Smooth muscle cell of the brain vasculature (primary cell): ENCODE data around the gene PCAT7.
"Not testable (repeated sequence)": the region's sequence is repeated elsewhere in the genome, so short reads cannot be mapped to it uniquely, and the experiment has no call there.

Experiments
- DNase-seq: peaks from one replicate; pipeline ENCODE4 v3.0.0-alpha.2; 2012; ENCODE audit warnings: low read depth, low spot score

PCAT7 gene

DNA sequence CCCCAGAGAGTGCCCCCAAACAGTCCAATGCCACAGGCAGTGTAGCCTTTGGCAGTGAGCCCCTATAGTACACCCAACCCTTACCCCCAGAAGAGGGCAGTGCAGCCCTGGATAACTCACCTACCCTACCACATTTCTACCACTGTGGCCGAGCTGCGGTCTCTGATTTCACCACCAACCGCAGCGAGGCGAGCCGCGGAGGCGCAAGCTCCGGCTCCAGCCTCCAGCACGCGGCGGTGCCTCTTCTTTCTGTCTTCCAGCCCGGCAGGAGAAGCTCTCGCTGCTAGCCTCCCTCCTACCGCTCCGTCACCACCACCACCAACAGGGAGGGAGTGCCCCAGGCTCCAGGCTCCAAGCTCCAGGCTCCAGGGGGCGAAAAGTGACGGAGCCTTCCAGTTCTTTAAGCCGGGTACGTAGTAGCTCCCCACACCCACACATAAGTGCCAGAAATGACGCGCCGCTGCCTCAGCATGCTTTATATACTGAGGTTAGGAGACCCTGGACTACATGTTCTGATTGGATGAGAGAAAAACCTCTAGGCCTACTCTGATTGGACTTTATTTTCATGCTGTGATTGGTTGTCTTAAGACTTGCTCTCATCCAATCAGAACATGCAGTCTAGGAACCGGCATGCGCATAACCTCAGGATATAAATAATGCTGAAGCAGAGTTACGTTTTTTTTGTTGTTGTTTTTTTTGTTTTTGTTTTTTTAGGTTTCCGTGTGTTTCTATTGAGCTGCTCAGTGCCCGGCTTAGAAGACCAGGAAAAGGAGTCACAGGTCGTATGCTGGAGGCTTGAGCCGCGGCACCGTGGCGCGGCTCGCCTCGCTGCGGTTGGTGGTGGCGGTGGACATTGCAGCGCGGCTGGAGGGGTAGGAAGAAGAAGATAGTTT lies at the start of gene PCAT7:
TSS of gene PCAT7 (plus strand) at position 645 of the 893 bp plus-strand sequence.
- no peak for DNase-seq

DNA sequence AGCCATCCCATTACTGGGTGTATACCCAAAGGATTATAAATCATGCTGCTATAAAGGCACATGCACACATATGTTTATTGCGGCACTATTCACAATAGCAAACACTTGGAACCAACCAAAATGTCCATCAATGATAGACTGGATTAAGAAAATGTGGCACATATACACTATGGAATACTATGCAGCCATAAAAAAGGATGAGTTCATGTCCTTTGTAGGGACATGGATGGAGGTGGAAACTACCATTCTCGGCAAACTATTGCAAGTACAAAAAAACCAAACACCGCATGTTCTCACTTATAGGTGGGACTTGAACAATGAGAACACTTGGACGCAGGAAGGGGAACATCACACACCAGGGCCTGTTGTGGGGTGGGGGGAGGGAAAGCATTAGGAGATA lies 48.5 kb upstream of the PCAT7 start:
- DNase-seq, result not testable (repeated sequence)

DNA sequence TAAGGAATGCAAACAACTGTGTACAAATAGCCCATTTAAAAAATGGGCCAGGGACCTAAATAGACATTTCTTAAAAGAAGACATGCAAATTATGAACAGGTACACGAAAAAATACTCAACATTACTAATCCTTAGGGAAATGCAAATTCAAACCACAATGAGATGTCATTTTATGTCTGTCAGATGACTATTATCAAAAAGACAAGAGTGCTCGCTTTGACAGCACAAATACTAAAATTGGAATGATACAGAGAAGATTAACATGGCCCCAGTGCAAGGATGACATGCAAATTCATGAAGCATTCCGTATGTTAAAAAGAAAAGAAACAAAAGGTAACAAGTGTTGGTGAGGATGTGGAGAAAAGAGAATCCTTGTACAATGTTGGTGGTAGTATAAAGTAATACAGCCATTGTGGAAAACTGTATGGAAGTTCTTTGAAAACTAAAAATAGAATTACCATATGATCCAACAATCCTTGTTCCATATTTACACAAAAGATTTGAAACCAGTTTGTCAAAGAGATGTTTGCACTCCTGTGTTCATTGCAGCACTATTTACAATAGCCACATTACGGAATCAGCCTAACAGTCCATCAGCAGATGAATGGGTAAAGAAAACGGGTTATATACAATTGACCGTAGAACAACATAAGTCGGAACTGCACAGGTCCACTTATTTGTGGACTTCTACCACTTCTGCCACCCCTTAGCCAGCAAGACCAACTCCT lies 47.2 kb upstream of the PCAT7 start:
- DNase-seq, result no peak

DNA sequence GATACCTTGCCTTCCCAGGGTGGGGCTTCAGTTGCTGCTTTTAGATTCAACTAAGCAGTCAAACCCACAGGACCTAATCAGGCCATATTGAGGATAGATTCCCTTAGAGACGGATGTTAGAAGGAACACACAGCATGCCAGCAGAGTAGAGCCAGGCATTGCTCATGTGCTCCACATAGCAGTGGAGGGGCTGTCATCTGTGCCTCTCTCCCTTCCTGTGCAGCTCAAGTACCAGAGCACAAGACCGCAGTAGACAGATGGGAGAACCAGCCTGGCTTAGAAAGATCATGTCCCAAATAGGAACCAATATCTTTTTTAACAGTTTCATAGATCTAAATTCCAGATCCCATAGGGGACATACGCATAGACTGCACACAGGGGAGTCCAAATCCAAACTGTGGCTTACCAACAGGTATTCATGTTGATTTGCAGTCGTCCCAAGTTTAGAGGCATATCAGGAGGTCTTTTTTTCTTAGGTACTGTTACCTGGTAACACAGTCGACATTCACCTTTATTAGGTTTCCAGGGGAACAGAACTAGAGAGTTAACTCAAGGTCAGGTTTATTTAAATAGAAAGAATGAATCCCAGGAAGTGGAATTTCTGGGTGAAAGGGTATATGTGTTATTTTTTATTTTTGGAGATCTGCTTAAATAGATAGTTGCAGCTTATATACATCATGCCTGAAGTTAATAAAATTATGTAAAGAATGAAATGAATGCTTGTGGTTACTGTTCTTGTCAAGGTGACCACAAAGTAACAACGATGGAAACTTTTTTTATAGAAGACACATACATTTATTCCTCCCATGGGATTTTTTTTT lies 43.5 kb upstream of the PCAT7 start:
- DNase-seq, result no peak

DNA sequence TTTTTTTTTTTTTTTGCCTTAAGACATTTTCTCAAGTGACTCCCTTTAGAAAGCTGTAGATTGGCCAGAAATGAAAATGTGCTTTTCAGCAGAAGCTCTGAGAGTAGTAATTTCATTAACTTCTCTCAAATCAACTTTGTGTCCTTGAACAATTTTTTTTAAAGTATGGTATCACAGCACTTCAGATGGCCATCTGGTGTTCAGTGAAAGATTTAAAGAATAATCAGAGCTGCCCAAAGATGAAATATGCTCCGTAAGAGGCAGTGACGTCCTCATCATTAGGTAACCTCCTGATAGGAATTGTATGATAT lies 43.0 kb upstream of the PCAT7 start:
- DNase-seq, result no peak

DNA sequence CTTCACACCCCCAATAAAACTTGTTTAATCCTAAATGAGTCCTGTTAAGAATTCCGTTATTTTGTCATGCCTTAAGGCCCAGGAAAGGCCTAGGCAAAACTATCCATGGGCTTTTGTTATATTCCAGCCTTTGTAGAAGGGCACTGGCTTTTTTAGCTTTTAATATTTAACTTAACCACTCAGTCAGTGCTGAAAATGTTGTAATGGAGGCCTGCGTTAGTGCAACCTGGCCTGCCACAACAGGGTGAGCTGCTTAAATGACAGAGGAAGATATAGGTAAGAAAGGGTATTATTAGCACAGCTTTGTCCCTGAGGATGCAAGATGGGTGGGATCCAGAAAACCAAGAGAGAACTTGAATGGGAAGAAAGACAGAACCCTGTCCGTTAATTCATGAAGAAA lies 40.2 kb upstream of the PCAT7 start:
- no peak for DNase-seq

DNA sequence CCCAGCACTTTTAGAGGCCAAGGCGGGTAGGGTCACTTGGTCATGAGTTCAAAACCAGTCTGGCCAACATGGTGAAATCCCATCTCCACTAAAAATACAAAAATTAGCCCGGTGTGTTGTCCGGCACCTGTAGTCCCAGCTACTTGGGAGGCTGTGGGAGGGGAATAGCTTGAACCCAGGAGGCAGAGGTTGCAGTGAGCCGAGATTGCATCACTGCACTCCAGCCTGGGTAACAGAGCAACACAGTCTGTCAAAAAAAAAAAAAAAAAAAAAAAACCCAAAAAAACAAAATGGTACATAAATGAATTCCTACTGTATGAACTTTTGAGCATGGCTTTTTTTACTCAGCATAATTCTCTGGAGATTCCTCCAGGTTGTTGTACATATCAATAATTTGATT lies 37.6 kb upstream of the PCAT7 start:
- DNase-seq, result no peak

DNA sequence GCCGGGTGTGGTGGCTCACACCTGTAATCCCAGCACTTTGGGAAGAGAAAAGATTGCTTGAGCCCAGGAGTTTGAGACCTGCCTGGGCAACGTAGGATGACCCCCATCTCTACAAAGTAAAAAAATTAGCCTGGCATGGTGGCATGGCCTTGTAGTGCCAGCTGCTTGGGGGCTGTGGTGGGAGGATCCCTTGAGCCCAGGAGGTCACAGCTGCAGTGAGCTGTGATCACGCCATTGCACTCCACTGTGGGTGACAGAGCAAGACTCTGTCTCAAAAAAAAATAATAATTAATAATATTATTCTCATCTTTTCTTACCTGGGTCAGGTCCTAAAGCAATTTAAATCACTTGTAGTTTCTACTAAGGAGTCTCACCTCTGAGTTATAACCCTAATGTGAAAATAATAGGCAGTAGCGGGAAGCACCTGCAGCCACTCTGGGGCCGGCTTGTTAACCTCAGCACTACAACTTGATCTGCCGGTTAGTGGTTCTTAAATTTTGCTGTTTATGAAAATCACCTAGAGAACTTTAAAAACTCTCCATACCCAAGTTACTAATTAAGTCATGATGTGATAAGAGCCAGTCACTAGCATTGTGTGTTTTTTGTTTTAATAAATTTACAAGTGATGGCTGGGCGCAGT lies 29.4 kb upstream of the PCAT7 start:
- DNase-seq, result no peak

DNA sequence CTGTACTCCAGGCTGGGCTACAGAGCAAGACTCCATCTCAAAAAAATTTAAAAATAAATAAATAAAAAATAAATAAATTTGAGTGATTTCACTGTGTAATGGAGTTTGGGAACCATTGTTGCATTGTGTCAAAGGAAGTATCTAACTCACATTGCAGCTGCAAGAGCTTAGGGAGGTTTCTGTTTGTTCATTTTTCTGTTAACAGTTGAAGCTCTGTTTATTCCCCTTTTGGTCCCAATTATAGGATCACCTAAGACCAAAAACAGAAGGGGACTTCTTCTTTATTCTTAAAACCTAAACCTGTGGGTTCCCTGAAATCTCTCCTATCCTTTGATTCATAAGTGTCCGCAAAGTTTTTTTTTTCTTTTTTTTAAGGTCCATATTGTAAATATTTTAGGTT lies 28.6 kb upstream of the PCAT7 start:
- DNase-seq, result no peak

DNA sequence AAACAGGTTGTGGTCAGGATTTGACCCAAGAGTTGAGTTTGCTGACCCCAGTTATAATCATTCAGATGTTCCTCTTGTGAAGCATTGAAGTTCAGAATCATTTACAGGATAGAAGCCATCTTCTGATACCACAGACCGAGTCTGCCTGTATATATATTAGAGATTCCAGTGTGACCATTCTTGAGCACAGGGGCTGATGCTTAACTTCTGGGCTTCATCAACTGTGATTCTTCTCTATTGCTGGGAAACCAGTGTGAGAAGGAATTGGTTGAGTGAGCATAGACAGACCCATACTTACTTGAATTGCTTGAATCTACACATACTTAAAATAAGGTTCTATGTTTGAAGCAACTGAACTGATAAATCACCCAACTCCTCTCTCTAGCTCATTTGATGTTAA lies 27.9 kb upstream of the PCAT7 start:
- no peak for DNase-seq

DNA sequence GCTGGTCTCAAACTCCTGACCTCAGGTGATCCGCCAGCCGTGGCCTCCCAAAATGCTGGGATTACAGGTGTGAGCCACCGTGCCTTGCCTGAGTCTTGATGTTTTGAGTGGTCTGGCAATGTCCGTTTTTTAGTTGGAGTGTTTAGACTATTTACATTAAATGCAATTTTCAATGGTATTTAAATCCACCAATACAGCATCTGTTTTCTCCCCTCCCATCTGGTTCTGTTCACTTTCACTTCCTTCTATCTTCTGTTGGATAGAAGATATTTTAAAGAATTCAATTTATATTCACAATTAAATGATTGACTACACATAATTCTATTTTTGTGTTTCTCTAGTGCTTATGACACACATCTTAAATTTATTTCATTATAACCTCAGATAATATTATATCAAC lies 26.0 kb upstream of the PCAT7 start:
- DNase-seq, result no peak

DNA sequence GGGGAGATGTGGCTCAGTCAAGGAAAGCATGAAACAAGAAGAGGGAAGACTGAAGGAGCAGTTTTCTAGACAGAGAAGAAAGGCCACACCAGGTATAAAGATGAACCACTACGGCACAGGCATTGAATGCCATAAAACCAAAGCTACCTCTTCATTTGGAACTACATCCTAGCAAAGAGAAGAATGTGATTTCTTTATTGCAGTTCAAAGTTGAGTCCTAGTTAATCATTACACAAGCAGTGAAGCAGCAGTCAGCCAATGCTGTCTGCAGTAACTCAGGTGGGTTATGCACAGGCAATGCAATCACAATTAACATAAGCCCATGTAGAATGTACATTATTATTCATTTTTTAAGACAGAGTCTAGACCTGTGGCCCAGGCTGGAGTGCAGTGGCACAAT lies 21.7 kb upstream of the PCAT7 start:
- no peak for DNase-seq

DNA sequence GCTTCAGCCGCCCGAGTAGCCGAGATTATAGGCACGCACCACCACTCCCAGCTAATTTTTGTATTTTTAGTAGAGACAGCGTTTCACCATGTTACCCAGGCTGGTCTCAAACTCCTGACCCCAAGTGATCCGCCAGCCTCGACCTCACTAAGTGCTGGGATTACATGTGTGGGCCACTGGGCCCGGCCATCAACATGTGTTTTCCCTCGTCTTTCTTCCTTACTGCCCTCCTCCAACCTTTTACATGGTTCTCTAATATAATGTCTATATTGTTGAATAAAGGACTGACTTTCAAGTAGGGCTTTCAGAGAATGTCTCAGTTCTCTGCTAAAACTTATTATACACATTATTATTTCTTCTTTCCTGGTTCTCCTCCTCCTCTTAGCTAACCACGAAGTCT lies 21.3 kb upstream of the PCAT7 start:
- DNase-seq, result no peak

DNA sequence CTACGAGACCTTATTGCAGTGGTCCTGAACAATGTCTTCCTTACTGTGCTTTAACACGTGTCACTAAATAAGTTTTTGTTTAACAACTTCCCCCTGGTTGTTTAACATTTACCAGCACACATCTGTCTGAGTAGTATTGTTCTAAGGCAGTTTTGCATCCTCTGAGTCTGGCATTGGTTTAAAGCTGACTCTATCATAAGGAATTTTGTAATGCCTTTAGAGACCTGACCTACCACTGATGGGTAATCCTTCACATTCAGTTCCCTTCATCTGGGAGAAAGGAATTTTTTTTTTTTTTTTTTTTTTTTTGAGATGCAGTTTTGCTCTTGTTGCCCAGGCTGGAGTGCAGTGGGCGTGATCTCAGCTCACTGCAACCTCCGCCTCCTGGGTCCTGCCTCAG lies 20.0 kb upstream of the PCAT7 start:
- no peak for DNase-seq

DNA sequence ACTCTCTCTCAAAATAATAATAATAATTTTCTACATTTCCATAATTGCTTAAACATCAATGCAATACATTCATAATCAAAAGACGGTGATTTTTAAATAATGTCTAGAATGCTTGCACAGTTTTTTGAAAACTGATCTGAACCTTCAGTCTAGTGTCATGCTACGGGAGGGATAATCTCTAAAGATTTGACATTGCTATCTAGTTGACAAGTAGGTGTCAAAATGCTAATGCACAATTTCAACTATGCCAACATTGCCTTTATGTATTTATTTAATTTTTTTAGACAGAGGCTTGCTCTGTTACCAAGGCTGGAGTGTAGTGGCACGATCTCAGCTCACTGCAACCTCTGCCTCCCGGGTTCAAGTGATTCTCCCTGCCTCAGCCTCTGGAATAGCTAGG lies 16.0 kb upstream of the PCAT7 start:
- DNase-seq, result no peak

DNA sequence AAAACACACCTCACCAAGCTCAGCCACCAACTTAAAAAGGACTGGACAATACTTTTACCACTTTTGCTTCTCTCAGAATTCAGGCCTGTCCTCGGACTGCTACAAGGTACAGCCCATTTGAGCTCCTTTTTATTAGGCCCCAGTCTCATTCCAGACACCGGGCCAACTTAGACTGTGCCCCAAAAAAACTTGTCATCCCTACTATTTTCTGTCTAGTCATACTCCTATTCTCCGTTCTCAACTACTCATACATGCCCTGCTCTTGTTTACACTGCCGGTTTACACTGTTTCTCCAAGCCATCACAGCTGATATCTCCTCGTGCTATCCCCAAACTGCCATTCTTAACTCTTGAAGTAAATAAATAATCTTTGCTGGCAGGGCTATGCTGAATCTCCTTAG lies 10.5 kb upstream of the PCAT7 start:
- DNase-seq, result not testable (repeated sequence)

DNA sequence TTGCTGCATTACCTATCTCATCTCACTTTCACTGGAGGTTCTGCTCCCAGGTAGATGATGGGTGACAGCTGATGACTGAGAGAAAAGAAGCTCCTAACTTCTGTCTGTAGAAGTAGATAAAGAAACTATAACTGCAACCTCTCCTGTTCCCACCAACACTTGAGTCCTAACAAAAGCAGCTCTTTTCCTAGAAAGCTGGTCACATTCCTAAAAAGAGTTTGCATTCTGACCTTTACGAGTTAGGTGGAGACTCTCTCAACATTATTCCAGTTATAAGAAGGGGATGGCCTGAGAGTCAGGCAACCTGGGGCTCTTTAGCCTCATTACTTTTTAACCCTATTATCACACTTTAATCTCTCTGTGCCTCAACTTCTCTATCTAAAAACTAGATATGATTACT lies 8.9 kb upstream of the PCAT7 start:
- no peak for DNase-seq

DNA sequence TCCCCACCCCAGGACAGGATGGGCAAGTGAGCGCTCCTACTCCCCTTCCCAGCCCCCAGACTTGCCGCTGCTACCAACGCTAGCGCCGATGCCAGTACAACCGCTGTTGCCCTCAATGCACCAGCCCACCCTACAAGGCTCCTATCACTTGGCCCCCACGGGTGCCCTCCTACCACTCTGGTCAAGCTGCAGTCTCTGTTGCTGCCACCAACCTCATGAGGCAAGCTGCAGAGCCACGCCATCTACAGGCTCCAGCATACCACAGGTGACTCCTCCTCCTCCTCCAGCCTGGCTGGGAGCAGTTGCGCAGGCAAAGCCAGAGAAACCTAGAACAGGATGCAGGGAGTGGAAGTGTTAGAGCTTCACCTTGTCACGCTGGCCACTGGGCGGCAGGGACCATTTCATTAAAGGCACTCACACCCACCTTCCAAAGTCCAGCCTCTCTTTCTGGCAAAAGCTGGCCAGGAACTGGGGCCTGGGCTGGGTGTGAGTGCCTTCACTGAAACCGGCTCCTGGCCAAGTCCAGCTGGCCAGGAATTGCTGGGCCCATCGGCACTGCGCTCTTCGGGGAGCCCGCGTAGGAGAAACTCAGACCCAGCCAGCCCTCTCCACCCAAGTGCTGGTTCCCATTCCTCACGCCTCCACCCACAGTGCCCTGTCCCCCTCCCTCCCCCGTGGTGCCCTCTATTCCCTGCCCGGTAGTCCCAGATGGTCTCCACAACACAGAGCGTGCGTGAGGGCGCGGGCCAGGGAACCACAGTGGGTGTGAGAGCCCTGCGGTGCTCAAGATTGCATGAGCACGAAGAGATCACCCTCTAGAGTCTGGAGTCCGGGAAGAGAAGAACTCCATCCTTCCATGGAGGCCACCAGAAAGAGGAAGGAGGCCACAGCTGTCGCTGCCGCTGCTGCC lies 1.6 kb upstream of the PCAT7 start:
- DNase-seq, result no peak

DNA sequence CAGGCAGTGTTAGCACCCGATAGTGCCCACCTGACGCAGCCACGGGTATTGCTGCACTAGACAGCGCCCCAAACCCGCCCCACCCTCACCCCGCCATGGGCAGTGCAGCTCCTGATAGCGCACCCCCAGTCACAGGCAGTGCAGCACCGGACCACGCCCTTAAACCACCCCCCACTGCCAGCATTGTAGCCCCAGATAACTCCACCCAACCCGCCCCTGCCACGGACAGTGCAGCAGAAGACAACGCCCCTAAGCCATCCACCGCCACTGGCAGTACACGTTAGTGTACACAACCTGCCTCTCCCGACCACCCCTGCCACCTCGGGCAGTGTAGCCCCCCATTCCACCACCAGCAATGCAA lies 825 bp upstream of the PCAT7 start:
- DNase-seq, result no peak

DNA sequence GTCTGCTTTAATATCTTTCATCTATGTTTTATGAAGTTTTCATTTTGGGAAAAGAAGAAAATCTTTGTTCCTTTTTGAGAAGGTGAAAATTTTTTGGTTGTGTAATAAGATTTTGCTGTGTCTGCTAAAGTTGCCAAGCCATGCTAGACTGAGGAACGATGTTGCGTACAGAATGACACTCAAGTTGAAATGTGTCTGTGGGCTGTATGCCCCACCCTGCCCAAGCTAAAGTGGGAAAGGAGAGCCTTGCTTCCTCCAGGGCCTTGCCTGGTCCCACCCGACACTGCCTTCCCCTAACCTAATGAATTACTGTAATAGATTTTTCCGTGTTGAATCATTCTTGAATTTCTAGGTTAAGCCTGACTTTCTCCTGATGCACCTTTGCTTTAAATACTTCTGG lies 2.5 kb downstream of the PCAT7 start:
- no peak for DNase-seq

DNA sequence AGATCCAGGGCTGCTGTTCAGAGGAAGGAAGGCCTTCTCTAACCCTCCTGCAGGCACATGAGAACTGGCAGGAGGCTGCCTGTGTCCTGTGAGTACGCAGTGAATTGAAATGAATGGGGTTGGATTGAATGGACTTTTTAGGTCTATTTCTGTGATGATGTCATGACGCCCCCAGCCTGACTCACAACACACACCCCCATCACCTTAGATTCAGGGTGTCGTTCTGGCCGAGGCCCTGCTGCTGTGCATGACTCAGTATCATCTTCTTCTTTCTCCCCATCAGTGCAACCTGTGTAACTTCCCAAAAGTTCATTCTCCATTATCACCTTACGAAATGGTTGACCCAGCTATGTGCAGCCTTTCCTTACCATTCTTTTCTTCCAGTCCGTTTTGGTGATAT lies 5.4 kb downstream of the PCAT7 start:
- no peak for DNase-seq
